IPS-18a (cell line): ENCODE measurements around the gene KIF3C.
"Not testable (repeated sequence)": the region's sequence is repeated elsewhere in the genome, so short reads cannot be mapped to it uniquely, and the experiment has no call there.

ENCODE experiments used
- H3K27ac ChIP-seq: one replicate; pipeline ENCODE4 v1.5.1; 2013; ENCODE audit warnings: low read length
- H3K27me3 ChIP-seq: one replicate; pipeline ENCODE4 v1.6.1; 2013; ENCODE audit warnings: mild to moderate bottlenecking, low read length; ENCODE audit not compliant: control insufficient read depth, insufficient read depth
- H3K36me3 ChIP-seq: one replicate; pipeline ENCODE4 v1.6.1; 2013; ENCODE audit warnings: low read depth, low read length; ENCODE audit not compliant: control insufficient read depth
- H3K4me1 ChIP-seq: one replicate; pipeline ENCODE4 v1.6.1; 2013; ENCODE audit warnings: low read depth, low read length; ENCODE audit not compliant: control insufficient read depth
- H3K4me3 ChIP-seq: one replicate; pipeline ENCODE4 v1.5.1; 2013; ENCODE audit warnings: low read length
- H3K9ac ChIP-seq: one replicate; pipeline ENCODE4 v1.6.1; 2013; ENCODE audit warnings: mild to moderate bottlenecking, low read length, moderate library complexity
- H3K9me3 ChIP-seq: one replicate; pipeline ENCODE4 v1.6.1; 2013; ENCODE audit warnings: low read depth, low read length; ENCODE audit not compliant: control insufficient read depth

The KIF3C gene

DNA sequence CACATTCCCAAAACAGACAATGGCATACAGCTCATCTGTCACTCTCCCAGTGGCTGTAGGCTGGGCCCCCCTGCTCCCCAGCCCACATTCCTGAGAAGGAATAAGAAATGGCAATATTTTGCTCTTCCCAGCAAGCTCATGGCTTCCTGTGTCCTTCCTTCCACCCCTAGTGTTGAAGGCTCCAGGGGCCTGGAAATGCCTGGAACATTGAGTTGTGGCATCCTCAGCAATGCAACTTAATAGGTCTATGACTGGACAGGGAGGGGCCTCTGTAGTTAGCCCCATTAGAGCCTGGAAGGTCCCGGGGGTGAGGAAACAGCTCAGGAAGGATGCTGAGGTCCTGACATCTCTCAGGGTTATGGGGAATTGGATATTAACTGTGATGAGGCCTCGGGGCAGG lies 3.3 kb downstream of the KIF3C start:
- Histone ChIP-seq H3K4me1 (peaks cover 10% of the 10 kb centered on the region), H3K4me3 (no peak overlapping the region), H3K9ac (no peak overlapping the region), H3K36me3 (no peaks in the 10 kb centered on the region), H3K27ac (no peak overlapping the region), H3K9me3 (no peaks in the 10 kb centered on the region), H3K27me3 (no peaks in the 10 kb centered on the region)

DNA sequence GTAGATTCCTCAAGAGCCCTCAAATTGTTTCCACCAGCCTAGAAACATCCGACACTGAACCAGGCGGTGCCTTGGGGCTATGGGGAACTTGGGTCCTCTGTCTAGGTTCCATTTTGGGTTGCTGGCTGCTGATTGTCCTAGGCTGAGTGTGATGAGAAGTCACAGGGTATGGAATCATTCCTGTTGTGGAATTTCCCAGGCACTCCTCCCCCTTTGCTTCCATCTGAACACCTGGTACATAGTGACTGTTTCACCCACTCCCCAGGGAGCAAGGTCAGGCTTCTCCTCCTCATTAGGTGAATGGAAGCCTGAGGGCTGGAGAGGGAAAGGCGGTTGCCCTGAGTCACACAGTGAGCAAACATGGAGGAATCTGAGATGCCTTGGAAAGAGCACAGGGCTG lies 4.5 kb downstream of the KIF3C start:
- Histone ChIP-seq H3K9ac (no peak overlapping the region), H3K4me3 (no peak overlapping the region), H3K36me3 (peaks cover 4% of the 10 kb centered on the region), H3K9me3 (no peaks in the 10 kb centered on the region), H3K4me1 (peaks cover 10% of the 10 kb centered on the region), H3K27me3 (no peaks in the 10 kb centered on the region), H3K27ac (no peak overlapping the region)

DNA sequence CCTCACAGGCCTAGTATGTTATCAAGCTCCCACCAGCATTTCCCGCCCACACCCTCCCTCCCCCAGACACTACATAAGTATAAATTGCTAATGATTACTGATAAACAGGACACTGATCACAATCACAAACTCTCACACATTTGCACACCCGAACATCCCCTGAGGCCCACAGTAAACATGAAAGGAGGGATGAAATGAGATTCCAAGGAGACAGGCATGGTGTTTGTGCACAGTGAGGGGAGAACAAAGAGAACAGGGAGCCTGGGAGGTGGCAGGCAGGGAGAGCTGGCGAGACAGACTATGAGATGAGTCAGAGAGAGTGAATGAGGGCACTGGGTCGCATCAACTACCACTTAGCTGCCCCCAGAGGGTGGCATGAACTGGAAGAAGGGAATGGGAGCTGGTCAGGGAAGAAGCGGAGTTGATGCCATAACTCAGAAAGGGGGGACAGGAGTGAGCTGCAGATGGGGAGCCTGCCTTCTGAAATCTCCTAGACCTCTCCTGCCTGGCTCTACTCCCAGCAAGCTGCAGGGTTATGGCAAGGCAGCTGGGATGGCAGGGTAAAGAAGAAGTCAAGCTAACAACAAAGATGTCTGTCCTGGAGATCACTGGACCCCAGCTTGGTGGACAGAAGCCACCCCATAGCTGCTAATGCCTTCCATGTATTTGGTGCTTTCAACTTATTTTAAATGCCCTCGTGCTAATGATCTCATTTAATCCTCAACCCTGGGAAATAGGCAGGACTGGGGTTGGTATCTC lies 5.1 kb downstream of the KIF3C start:
- H3K9me3 ChIP-seq, result no peaks in the 10 kb centered on the region
- H3K9ac ChIP-seq, result no peak overlapping the region
- peaks cover 4% of the 10 kb centered on the region for H3K36me3 ChIP-seq
- no peaks in the 10 kb centered on the region for H3K27me3 ChIP-seq
- no peak overlapping the region for H3K4me3 ChIP-seq
- H3K27ac ChIP-seq, result no peak overlapping the region
- peaks cover 10% of the 10 kb centered on the region for H3K4me1 ChIP-seq

DNA sequence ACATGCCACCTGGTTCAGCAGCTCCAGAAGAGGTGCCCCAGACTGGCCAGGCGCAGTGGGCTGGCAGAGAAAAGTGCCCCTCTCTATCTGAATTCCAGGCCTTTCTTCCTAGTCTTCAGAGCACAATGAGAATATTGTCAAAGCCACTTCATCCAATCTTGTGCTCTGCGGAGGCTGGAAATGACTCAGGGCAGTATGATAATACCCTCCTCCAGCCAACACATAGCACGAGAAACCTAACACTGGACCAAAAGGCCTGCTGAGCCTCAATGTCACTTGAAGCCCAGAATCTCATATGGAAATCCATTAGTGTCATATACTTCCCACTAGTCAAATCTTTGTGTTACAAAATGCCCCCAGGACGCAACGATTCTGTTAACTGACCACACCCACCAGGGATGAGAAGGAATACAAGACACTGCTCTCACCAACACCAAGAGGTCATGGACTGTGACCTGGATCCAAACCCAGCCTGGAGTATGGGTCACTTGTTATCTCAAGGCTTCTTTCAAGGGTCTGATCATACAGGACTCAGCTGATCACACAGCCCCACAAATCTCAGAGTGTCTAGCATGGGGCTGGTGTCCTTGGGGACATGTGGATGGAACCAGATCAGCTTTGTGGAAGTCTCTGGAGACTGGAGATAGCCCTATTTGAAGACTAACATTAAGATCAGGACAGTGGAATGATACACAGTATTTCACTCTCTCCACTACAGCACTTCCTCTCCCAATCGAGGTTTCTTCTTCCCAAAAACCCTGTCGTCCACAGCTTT lies 10.1 kb downstream of the KIF3C start:
- no peak overlapping the region for H3K27ac ChIP-seq
- no peaks in the 10 kb centered on the region for H3K4me1 ChIP-seq
- no peak overlapping the region for H3K4me3 ChIP-seq
- H3K9me3 ChIP-seq, result no peaks in the 10 kb centered on the region
- H3K9ac ChIP-seq, result no peak overlapping the region
- no peaks in the 10 kb centered on the region for H3K27me3 ChIP-seq
- H3K36me3 ChIP-seq, result peaks cover 4% of the 10 kb centered on the region

DNA sequence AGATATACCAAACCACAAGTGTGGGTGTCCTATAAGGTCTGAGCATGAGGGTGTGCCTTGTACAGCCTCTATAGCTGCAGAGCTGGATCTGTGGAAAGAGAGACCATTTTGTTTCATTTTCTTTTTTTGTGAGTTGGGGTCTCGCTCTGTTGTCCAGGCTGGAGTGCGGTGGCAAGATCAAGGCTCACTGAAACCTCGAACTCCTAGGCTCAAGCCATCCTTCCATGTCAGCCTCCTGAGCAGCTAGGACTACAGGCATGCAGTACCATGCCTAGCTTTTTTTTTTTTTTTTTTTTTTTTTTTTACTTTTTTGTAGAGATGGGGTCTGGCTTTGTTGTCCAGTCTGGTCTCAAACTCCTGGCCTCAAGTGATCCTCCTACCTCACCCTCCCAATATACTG lies 10.7 kb downstream of the KIF3C start:
- peaks cover 8% of the 10 kb centered on the region for H3K36me3 ChIP-seq
- no peak overlapping the region for H3K4me3 ChIP-seq
- no peak overlapping the region for H3K27ac ChIP-seq
- H3K9ac ChIP-seq, result no peak overlapping the region
- H3K4me1 ChIP-seq, result no peaks in the 10 kb centered on the region
- no peaks in the 10 kb centered on the region for H3K9me3 ChIP-seq
- H3K27me3 ChIP-seq, result no peaks in the 10 kb centered on the region

DNA sequence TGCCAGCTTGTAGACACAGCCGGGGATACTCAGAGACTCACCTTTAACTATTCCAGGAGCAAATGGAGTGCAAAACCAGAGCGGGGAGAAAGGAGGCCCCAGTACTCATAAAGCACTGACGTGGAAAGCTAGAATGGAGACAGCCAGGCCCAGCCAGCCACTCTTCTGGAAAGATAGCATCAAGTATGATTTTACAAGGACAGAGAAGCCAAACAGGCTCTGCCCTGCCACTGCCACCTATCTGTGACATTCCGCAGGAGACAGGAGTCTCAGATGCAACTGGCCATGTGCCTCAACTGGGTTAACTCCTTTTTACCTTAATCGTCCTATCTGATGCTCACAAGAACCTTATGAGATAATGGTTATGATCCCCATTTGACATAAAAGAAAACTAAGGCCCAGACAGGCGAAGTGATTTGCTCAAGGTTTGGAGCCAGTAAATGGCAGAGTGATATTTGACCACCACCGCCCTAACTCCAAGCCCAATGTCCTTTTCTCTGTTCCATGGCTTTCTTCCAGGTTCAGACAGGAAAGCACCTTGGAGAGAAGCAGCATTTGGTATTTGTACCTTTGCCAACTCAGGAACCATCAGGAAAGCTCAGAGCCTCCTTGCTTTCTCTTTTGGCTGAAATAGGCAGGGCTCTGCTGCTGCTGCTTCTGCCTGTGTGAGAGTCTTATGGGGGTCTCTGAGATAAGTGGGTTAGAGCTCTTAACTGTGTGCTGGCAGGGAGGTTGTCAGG lies 15.6 kb downstream of the KIF3C start:
- H3K27ac ChIP-seq, result no peak overlapping the region
- no peaks in the 10 kb centered on the region for H3K4me1 ChIP-seq
- no peaks in the 10 kb centered on the region for H3K27me3 ChIP-seq
- H3K36me3 ChIP-seq, result peaks cover 4% of the 10 kb centered on the region
- no peaks in the 10 kb centered on the region for H3K9me3 ChIP-seq
- H3K4me3 ChIP-seq, result no peak overlapping the region
- H3K9ac ChIP-seq, result no peak overlapping the region

DNA sequence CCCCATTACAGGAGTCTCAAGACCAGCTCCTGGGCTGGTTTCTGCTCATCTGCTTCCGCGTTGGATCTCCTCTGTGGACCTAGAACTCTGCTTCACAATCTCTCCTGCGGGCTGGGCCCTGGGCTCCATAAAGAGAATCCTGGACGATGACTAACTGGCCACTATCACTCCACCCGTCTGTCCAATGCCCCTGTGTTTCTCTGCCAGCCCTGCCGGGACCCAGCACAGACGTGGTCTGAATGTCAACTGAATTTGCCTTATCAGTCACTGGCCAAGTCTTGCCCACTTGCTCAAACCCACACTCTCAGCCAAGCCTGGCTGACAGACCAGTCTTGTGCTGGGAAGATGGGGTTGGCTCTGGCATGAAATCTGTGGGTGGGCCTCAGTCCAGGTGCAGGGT lies 17.4 kb downstream of the KIF3C start:
- Histone ChIP-seq H3K36me3 (peaks cover 11% of the 10 kb centered on the region), H3K4me3 (no peak overlapping the region), H3K4me1 (no peaks in the 10 kb centered on the region), H3K9ac (no peak overlapping the region), H3K9me3 (no peaks in the 10 kb centered on the region), H3K27ac (no peak overlapping the region), H3K27me3 (no peaks in the 10 kb centered on the region)

DNA sequence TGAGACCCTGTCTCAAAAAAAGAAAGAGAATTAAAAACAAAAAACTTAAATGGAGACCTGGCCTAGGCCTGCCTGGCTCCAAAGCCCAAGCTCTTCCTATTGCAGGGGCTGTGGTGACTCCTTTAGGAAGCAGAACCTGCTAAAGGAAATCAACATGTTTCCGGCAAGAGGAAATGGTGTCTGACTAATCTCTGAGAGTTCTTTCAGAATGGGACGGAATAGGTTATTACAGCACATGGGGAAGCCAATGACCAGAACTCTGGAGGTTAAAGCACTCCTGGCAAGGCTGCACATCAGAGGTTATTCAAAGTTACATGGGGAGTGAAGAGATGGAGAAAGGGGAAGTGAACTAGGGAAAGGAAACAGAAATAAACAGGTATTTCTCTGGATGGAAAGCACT lies 21.4 kb downstream of the KIF3C start:
- no peak overlapping the region for H3K9ac ChIP-seq

DNA sequence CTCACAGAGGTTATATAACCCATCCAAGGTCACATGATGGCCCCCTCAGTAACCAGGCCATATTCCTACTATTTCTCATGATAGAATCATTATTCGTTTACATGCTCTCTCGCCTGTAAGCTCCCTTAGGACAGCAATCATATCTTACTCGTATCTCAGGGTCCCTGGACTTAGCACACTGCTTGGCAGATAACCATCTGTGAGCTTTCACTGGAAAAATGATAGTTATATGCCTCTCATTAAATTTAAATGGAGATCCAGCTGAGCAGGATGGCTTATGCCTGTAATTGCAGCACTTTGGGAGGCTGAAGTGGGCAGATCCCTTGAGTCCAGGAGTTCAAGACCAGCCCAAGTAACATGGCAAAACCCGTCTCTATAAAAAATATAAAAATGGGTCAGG lies 21.9 kb downstream of the KIF3C start:
- Histone ChIP-seq H3K27ac (no peak overlapping the region), H3K4me3 (no peak overlapping the region), H3K9ac (no peak overlapping the region)

More for the DNA sequence above, 21.4 kb downstream of the KIF3C start:
- Histone ChIP-seq H3K27ac (no peak overlapping the region), H3K36me3 (peaks cover 7% of the 10 kb centered on the region), H3K4me1 (no peaks in the 10 kb centered on the region), H3K4me3 (no peak overlapping the region), H3K9me3 (no peaks in the 10 kb centered on the region), H3K27me3 (no peaks in the 10 kb centered on the region)

DNA sequence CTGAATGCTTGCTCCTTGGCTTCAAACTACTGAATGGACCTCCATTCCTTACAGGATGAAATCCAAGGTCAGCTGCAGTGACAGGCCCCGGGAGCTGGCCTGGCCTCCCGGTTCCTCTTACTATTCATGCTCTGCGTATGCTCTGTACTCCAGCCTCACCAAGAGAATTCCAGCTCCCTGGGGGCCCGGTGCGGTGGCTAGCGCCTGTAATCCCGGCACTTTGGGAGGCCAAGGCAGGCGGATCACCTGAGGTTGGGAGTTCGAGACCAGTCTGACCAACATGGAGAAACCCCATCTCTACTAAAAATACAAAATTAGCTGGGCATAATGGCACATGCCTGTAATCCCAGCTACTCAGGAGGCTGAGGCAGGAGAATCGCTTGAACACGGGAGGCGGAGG lies 23.7 kb downstream of the KIF3C start:
- H3K4me1 ChIP-seq, H3K27ac ChIP-seq, H3K9me3 ChIP-seq, H3K36me3 ChIP-seq, H3K9ac ChIP-seq, H3K4me3 ChIP-seq, H3K27me3 ChIP-seq: not testable (repeated sequence)

More for the DNA sequence above, 21.9 kb downstream of the KIF3C start:
- H3K27me3 ChIP-seq, result no peaks in the 10 kb centered on the region
- peaks cover 7% of the 10 kb centered on the region for H3K36me3 ChIP-seq
- no peaks in the 10 kb centered on the region for H3K9me3 ChIP-seq
- no peaks in the 10 kb centered on the region for H3K4me1 ChIP-seq

DNA sequence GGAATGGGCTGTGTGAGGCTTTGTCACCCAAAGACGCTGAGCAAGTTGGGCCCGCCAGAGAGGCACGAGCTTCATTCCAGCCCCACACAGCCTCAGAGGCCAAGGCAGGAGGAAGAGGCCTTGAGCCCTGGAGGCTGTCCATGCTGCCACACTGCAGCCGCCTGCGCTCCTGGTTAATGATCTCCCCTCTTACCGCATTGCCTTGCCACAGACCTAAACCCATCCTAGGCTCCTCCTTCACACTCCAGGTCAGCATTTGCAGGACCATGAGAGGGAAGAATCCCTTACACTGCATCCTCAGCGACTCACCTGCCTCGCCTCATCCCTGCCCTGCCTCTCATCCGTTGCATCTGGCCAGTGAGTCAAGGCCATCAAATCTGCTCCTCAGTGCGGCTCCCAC lies 24.6 kb downstream of the KIF3C start:
- Histone ChIP-seq H3K4me3 (no peak overlapping the region), H3K36me3 (peaks cover 7% of the 10 kb centered on the region), H3K9me3 (no peaks in the 10 kb centered on the region), H3K4me1 (no peaks in the 10 kb centered on the region), H3K9ac (no peak overlapping the region), H3K27me3 (no peaks in the 10 kb centered on the region), H3K27ac (no peak overlapping the region)
